Activated naive CD4-positive, alpha-beta T cell (primary cell): ENCODE results near the gene EPB41L2.

Experiments
- DNase-seq, 4 experiments: peaks; one replicate each; lab custom pipeline; 2025; lab: John Stamatoyannopoulos, UW

Gene EPB41L2

GRCh38 chr6:130908958-130909357, 154.1 kb downstream of the EPB41L2 start:
- no peak for DNase-seq

GRCh38 chr6:130908188-130908587, 154.9 kb downstream of the EPB41L2 start:
- DNase-seq, result no peak

GRCh38 chr6:130907687-130908086, 155.4 kb downstream of the EPB41L2 start:
- DNase-seq, result no peak

GRCh38 chr6:130906736-130907381, 156.2 kb downstream of the EPB41L2 start:
- no peak for DNase-seq

- DNase-seq, result no peak
Measured at GRCh38 chr6:130903602-130904001, 159.4 kb downstream of the EPB41L2 start.

- no peak for DNase-seq
Measured at GRCh38 chr6:130903007-130903406, 160.0 kb downstream of the EPB41L2 start.

- DNase-seq, result no peak
Measured at GRCh38 chr6:130900913-130901312, 162.1 kb downstream of the EPB41L2 start.

- no peak for DNase-seq
Measured at GRCh38 chr6:130896249-130896648, 166.8 kb downstream of the EPB41L2 start.

- no peak for DNase-seq
Measured at GRCh38 chr6:130895516-130895915, 167.5 kb downstream of the EPB41L2 start.

GRCh38 chr6:130893766-130894165, 169.3 kb downstream of the EPB41L2 start:
- no peak for DNase-seq

- no peak for DNase-seq
Measured at GRCh38 chr6:130893277-130893676, 169.8 kb downstream of the EPB41L2 start.

GRCh38 chr6:130890521-130890971, 172.5 kb downstream of the EPB41L2 start:
- no peak for DNase-seq

- DNase-seq, result no peak
Measured at GRCh38 chr6:130889423-130889822, 173.6 kb downstream of the EPB41L2 start.

- DNase-seq, result no peak
Measured at GRCh38 chr6:130888246-130888645, 174.8 kb downstream of the EPB41L2 start.

- no peak for DNase-seq
Measured at GRCh38 chr6:130886966-130887365, 176.1 kb downstream of the EPB41L2 start.

- DNase-seq, result peak; percentile 2 to 44 (median 23)
Measured at GRCh38 chr6:130885392-130886192, 177.5 kb downstream of the EPB41L2 start.

- DNase-seq, result no peak
Measured at GRCh38 chr6:130882370-130882769, 180.7 kb downstream of the EPB41L2 start.

- no peak for DNase-seq
Measured at GRCh38 chr6:130879826-130880225, 183.2 kb downstream of the EPB41L2 start.

GRCh38 chr6:130873746-130874145, 189.3 kb downstream of the EPB41L2 start:
- DNase-seq, result no peak

GRCh38 chr6:130872250-130873095, 190.6 kb downstream of the EPB41L2 start:
- peak; percentile 25 to 63 (median 52) for DNase-seq

GRCh38 chr6:130870179-130870880, 192.7 kb downstream of the EPB41L2 start:
- DNase-seq, result no peak

- no peak for DNase-seq
Measured at GRCh38 chr6:130869681-130870080, 193.4 kb downstream of the EPB41L2 start.
